NCI-H2196 (cell line): ENCODE results near the gene CCR9.

Source experiments
- DNase-seq: peaks from one replicate; lab custom pipeline; 2025; ENCODE audit not compliant: unreplicated experiment; lab: John Stamatoyannopoulos, UW

The CCR9 gene

DNA sequence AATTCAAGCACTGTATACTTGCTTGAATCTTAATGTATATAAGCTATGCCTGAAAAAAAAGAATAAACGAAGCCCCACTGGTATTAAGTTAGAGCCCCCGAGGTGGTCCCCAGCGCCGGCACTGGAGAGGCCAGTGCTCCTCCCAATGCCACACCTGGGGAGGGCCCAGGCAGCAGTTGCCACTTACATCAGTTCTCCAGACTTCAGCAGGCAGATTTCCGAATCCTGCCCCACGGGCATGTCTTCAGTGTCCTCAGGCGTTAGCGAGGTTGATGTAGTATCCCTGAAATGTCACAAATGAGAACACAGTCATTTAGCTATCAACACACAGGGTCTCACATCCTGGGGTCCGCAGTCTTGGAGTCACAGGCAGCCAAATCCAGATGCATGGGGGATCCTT lies 49.9 kb downstream of the CCR9 start:
- DNase-seq, result no peak

DNA sequence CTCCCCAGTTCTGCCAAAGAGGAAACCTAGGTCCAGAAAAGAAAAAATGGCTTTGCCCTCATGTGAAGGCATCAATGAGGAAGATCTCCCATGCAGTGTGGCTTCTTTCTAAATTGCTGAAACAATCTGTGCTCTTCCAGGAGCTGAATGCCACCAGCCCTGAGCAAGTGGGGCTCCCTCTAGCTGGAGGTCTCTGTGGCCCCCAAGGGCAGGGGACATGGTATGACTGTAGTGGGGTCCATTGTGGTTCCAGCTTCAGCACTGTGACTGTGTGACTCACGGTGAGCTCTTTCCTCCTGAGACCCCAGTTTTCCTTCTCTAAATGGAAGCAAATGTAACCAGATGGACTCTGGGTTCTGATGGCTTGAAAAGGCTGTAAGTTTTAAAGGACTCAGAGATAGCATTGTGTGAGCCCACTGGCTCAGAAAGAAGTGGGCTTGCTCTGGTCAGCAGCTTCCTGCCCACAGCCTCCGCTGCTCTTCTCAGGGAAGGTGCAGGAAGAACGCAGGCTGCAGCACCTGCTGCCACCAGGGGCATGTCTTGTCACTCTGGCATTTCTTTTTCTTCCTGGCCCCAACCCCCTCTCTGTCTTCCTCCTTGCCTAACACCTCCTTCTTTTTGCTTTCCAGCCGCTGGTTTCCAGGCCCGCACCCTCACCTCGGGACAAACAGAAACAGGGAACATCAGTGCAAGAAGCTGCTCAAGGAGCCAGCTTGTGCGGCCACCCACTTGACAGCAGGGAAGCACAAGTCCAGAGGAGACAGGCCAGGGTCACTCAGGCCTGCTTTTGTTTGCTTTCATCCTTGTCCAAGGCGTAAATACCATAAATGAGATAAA lies 51.1 kb downstream of the CCR9 start:
- DNase-seq, result no peak

DNA sequence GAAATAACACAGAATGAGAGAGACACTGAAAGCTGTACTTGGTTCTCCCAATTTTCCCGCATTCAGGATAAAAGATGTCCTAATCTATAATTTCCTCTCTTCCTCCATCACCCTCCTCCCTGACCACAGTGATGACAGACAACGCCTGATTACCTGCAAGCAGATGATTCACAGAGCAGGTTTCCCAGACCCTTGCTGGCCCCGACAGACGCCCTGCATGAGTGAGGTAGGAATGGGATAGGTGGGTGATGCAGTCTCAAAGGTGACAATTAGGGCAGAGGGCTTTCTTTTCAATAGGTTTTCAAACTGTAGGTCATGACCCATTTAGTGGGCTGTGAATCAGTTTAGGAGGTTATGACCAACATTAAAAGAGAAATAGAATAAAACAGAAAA lies 51.7 kb downstream of the CCR9 start:
- DNase-seq, result no peak

DNA sequence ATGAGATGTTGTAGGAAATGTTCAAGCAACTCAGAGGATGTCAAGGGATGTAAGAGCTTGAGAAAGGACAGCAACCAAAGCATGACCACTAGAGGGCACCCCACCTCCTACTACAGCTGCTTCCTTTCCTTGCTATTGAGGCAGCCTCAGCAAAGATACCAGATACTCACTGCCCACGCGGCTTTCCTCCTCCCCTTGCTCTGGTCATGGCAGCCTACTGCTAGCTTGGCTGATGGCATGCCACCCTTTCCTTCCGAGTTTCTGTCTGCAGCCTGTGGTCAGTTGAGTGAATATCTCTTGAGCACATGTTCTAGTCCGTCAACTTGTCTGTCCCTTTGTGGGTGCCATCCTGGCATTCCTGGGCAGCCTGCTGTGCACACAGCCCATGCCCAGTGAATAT lies 52.5 kb downstream of the CCR9 start:
- peak; percentile 61 for DNase-seq

DNA sequence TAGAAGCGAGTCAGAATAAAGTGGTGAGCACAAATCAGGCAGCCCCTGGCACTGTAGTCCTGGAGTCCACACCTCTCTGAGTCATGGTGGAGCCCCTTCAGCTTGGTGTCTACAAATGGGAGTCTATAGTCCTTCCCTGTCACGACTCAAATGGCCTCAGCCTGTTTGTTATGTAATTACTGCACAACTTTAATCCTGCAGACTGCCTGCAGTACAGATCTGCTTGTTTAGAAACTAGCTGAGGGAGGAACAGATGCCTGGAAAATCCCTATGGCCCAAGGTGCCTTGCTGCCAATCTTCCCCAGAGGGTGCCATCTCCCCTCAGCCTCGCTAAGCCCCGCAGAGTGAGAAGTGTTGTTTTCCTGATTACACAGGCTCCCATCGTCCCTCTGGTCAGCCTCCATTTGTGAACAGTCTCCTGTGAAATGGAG lies 53.0 kb downstream of the CCR9 start:
- DNase-seq, result no peak

DNA sequence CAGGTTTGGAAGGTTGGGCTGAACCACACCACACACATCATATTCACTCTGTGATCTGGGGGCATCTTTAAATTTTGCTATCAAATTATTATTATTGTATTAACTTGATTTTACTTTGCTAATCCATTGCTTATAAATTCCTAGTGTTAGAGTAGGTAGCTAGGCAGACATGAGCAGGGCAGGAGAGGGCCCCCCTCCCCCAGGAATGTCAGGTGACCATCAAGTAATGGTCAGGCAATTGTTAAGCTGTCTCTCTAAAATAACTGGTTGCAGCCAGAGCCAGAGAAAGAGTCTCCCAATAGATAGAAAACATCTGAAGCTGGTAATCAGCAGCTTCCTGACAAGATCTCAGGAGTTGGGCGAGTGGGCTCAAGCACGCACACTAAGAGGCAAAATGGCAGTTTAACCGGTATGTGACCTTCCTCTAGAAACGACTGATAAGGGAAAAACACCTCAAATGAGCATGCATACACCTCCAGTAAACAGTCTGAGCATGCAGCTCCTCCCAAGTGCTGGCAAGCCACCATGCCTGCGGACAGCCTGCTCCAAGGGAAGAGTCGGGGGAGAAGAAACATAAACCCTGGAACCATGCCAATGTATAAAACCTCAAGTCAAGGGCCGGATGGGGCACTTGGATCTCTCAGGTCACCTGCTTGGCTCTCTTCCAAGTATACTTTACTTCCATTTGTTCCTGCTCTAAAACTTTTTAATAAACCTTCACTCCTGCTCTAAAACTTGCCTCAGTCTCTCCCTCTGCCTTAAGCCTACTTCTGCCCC lies 53.8 kb downstream of the CCR9 start:
- DNase-seq, result no peak

DNA sequence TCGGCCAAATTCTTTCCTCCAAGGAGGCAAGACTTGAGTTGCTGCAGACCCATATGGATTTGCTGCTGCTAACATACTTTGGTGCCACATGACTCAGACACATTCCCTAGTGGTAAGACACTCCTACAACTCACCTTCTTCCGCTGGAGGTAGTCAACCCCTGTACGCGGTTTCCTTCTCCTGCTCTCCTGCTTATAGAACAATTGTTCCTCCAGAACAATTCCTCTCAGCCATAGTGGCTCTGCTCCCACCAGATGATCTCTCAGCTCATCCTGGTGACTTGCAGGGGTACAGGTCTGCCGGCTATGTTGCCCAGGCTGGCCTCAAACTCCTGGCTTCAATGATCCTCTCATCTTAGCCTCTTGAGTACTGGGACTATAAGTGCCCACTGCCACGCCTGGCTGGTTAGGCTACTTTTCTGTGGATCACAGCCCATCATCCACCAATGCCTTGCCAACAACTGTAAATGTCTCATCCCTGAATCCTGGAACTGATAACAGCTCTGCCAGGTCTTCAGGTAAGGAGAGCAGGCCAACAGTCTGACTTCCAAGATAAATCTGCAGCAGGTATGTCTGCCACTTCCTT lies 54.5 kb downstream of the CCR9 start:
- DNase-seq, result no peak

DNA sequence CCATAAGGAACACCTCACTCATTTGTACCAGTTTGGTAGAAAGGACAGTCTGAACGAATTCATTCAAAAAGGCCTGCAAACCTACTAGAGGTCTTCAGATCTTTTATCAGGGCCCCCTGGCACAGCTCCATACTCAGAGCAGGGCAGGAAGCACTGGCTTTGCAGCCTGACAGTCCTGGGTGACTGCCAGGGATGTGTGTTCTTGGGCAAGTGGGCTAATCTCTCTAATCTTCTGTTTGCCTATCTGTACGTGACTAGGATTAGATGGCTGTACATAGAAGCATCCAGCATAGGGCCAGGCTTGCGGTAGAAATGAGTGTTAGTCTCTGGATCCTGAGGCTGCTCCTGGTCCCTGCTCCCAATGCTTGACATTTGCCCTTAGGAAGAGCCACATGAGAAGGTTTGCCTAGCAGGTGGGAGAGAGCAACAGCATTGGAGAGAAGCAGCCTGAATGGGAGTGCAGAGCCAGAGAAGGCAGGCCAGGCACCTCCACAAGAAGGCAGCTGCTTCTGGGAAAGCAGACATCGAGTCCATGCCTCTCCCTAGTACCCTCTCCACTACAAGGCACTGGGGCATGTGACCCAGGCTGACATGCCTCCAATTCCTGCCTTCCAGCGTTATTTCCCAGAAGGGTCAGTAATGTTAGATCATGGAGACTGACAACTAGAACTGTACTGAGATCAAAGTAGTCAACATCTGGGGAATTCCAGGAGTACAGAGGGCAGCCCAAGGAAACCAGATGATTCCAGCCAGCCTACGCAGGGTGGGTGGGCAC lies 55.9 kb downstream of the CCR9 start:
- DNase-seq, result no peak

DNA sequence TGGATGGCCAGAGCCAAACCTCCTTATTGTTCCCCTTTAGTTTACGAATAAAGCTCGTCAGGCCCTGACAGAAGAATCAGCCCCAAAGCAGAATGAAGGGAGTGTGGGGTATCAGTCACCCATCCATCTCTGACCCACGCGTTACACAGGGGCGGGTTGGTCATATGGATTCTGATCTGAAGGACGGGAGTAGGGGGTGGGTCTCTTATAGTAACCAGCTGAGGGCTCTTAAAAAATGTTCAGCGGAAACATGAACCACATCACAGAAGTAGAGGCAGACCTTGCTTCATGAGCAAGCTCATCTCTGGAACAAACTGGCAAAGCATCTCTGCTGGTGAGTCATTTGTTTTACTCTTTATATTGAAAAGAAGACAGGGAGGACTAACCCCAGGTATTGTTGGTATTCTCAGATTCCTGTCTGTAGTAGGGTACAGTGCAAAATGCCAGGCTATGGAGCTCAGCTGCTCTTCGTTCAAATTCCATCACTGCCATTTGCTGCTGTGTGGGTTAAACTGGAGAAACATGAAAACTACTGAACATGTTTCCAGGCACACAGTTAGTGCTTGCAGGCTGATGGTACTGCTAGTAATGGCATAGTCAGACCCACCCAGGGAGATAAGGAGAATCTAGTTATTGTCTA lies 57.0 kb downstream of the CCR9 start, which contains the start of gene CXCR6:
Gene CXCR6, plus strand, starts transcription at position 258 of the 640 bp plus-strand sequence. CDS start 3,018 bp downstream, outside the sequence.
- no peak for DNase-seq

DNA sequence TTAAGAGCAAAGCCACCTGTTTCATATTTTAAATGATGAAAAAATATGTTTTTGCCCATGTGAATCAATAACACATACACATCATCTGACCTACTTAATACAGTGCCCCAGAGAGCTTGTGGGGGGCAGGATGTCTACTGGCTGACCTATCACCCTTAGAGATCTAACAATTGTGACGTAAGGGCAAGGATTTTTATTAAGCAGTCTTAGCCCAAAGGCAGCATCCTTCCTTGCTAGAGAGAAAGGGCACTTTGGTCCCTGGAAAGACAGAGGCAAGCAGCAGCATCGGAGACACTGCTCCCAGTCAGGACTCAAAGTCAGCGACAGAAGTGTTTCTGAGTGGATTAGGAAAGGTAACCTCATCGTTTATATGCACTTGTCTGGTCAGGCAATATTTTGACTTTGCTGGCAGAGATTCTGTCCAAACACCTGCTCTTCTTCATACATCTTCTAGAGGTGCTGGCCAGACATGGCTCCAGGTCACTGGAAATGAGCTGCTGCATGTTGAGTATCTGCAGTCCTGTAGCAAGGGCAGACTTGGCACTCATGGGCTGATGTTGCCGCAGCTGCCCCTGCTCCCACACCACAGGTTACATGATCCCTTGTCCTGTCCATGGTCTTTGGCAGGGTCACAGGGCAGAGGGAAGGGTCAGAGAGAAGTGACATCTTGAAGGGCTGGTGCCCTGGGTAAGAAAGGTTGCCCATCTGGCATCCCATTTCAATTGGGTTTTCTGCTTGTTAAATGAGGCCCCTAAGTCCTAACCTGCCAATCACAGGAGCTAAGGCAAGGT lies 58.7 kb downstream of the CCR9 start:
- no peak for DNase-seq

DNA sequence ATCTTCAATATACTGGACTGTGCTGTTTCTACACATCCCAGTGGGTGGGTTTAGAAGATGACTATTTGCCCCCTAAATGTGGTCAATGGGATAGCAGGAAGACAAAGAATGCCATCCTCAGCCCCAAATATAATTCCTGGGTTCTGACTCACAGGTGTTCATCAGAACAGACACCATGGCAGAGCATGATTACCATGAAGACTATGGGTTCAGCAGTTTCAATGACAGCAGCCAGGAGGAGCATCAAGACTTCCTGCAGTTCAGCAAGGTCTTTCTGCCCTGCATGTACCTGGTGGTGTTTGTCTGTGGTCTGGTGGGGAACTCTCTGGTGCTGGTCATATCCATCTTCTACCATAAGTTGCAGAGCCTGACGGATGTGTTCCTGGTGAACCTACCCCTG lies 60.0 kb downstream of the CCR9 start:
- no peak for DNase-seq

DNA sequence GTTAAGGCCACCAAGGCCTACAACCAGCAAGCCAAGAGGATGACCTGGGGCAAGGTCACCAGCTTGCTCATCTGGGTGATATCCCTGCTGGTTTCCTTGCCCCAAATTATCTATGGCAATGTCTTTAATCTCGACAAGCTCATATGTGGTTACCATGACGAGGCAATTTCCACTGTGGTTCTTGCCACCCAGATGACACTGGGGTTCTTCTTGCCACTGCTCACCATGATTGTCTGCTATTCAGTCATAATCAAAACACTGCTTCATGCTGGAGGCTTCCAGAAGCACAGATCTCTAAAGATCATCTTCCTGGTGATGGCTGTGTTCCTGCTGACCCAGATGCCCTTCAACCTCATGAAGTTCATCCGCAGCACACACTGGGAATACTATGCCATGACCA lies 60.5 kb downstream of the CCR9 start:
- DNase-seq, result no peak

DNA sequence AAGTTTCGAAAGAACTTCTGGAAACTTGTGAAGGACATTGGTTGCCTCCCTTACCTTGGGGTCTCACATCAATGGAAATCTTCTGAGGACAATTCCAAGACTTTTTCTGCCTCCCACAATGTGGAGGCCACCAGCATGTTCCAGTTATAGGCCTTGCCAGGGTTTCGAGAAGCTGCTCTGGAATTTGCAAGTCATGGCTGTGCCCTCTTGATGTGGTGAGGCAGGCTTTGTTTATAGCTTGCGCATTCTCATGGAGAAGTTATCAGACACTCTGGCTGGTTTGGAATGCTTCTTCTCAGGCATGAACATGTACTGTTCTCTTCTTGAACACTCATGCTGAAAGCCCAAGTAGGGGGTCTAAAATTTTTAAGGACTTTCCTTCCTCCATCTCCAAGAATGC lies 61.0 kb downstream of the CCR9 start:
- no peak for DNase-seq

DNA sequence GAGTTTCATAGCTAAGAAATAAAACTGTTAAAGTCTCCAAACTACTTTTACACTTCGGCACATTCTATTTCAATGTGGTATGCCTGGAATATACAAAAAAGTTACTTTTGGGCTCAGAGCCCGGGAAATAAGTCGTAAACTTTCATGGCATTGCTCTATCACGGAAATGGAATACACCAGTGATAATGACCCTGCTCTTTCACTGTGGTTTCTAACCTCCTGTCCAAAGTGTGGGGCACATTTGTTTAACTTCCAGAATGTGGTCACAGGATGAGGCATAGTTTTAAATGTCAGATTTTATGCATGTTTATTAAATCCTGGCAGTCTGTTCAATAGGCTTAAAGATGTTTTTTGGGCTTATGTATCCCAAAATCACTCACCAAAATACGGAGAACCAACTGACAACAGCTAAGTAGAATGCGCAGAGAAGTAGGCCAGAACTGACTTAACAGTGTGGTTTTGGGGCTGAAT lies 62.0 kb downstream of the CCR9 start:
- no peak for DNase-seq

DNA sequence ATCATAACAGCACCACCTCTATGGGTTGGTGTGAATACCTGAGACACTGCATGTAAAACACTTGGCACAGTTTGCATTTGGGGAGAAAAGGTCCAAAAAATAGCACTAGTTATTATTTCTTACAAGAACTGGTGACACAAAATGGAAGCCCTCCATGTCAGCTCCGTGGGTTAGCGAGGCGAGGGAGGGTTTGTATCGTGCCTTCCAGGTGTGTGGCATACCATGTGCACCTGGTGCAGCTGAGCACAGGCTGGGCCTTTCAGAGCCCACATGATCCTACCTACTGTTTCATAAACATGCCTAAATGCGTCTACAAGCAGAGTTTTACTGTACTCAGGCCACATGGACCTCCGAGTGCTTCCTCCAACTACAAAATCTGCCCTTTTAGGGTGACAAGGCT lies 62.5 kb downstream of the CCR9 start:
- no peak for DNase-seq

DNA sequence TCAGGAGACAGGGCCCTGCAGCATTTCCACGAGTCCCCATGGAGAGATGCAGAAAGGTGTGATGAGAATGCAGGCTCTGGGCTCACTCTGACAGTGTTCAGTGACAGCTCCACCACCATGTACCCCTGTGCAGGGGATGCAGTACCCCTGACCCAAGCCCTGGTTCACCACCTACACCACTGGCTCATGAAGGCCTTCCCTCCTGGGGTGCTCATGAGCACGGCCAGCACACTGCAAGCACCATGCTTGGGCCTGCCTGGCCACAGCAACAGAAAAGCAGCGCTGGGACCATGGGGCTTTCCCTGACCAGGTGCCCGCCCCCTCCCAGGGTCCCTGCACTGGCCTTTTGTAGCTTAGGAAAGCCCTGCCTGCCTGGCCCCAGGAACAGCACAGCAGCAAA lies 63.1 kb downstream of the CCR9 start:
- DNase-seq, result no peak

DNA sequence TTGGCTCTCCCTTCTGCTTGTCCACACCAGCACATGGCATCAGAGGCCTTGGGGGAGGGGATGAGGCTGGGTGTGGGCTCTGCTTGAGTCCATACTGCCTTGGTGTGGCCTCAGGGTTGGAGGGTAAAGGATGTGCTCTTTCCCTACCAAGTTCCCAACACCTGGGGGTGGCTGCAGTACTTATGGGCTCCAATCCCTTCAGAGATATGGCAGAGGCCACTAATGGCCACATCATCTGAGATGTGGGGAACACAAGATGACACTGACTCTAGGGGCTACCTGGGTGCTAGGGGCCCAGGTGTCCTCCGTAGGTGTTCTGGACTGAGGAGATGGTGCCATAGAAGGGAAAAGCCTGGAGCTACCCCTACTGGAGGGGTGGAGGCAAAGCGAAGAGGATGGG lies 63.8 kb downstream of the CCR9 start:
- DNase-seq, result no peak

DNA sequence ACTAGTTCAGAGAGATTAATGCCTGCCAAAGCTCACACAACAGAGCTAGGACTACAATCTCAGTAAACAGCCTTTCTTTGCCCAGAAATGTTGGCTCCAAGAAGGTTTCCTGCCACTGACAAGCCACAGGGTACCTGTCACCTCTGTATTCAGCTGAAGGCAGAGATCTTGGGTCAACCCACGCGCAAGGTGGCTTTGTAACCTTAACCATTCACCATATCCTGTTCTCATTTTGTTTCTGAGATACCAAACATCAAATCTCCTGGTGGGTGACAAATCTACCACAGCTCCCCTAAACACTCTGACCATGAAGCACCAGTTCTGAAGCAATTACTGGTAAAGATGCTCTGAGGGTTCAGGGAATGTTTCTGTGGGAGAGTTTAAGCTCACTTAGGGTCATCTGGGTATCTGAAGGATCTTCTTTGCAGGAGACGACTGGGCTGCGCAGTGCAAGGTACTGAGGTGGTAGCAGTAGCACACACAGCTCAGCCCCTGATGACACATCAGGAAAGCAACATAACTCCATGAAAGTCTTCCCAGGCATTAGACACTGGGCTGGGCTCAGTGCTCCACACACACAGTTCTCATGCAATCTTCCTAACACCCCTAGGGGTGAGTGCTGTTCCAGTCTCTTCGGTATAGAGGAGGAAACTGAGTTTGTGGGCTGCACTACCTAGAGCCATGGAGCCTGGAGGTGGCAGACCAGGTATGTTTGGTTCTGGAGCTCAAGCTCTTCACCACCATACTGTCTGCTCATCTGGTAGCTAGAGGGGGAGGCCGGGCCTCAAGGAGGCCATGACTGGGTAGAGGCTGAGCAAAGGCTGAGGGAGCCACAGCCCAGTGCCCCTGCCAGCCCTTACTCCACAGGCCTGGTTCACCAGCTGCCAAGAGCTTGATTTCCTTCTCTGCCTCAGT lies 64.6 kb downstream of the CCR9 start:
- no peak for DNase-seq

DNA sequence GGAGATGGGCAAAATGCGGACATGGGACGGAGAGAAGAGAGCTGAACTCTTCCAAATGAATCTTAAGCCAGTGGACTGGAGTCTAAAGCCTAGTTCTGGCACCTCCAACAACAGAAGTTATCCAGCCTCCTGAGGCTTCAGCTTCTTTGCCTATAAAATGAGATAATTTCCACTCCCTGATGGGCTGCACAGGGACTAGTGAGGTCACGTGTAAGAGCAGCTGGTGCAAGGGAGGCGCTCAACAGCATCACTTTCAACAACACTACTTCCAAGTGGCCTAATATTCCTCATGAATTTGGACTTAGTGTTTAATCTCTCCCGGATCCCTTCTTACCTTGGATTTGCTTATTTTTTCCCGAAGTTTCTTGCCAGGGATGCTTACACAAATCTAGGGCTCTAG lies 65.6 kb downstream of the CCR9 start:
- no peak for DNase-seq
